ENCODE results near the gene LCLAT1.

Gene LCLAT1

GRCh38 chr2:30516166-30516565 lies 69.1 kb downstream of the LCLAT1 start:
- DNase-seq (ENCODE audit: low read depth) = no peak

GRCh38 chr2:30519796-30520195 lies 72.8 kb downstream of the LCLAT1 start:
- DNase-seq (ENCODE audit: low read depth) = no peak

DNA sequence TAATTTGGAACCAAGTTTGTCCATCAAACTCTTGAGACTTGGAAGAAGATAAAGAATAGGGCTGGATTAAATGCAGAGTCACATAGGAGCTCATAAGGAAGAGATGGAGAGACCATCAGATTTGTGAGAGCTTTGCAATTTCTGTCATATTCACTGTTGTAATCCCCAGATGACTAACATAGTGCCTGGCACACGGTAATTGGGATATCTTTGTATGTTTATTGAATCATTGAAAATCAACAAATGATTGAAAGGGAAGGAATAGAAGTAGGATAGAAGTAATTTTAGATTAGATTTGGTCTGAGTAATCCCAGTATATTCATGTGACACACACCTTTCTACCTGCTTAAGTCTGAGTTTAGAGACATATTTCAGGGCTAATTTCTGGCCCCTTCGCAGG lies 75.4 kb downstream of the LCLAT1 start:
- no peak for DNase-seq (ENCODE audit: low read depth)

DNA sequence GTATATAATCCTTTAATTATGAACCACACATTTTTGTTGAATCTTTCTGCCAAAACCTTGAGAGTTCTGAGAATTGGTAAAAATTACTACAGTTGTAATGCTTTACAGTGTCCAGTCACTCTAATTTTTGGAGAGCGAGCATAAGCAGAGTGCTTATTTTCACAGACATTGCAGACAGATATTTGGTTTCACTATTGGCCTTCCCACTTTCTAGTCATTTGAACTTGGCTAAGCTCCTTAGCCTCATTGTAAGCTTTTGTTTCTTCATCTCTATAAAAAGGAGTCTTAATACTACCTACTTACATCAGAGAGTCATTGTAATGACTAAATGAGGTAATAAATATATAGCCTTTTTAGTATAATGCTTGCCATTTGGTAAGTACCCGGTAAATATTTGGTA lies 80.4 kb downstream of the LCLAT1 start:
- DNase-seq (ENCODE audit: low read depth) = no peak

DNA sequence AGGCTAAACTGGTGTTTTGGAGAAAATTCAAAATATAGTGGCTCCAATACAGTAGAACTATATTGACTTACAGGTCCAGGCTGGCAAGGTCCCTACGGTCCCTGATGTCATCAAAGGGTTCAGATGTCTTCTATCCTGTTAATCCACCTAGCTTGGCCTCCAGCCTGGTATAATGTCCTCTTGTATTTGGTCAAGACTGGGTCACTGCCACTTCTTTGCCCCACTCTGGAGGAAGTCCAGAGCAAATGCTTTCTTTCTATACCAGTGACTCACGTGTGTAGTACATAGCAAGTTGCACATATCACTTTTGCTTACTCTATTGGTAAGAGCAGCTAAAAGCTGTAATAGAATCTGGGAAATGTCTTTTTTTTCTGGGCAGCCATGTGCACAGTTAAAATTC lies 80.8 kb downstream of the LCLAT1 start:
- DNase-seq (ENCODE audit: low read depth) = no peak

DNA sequence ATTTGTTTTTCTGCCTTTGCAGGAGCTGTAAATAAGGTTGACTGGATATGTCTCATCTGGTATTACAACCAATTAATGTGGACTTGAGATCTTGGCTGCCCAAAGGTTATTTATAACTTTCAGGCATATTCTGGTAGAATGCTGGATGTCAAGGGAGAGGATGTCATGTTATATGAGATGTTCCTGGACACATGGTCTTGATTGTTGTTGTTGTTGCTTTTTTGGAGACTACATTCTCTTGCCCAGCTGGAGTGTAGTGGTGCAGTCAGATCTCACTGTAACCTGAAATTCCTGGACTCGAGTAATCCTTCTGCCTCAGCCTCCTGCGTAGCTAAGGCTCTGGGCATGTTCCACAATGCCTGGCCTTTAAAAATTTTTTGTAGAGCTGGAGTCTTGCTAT lies 83.3 kb downstream of the LCLAT1 start:
- DNase-seq (ENCODE audit: low read depth) = no peak

GRCh38 chr2:30541680-30542079 lies 94.6 kb downstream of the LCLAT1 start:
- no peak for DNase-seq (ENCODE audit: low read depth)

DNA sequence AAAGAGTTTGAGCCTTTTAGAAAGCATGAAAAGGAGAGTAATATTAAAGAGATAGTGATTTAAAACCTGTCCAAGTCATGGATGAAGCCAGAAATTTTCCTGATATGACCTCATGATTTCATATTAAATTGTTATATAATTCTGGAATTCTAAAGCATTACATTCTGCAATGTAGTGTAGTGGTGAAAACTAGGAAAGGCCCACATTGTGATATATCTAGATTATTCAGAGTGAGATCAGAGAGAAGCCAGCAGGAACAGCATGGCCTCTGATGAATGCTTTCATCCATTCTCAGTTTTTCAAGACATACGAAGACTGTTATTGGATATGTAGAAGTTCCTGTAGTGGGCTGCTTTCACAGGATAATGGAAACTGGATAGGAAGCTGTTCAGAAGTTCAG lies 98.8 kb downstream of the LCLAT1 start:
- DNase-seq (ENCODE audit: low read depth) = no peak

DNA sequence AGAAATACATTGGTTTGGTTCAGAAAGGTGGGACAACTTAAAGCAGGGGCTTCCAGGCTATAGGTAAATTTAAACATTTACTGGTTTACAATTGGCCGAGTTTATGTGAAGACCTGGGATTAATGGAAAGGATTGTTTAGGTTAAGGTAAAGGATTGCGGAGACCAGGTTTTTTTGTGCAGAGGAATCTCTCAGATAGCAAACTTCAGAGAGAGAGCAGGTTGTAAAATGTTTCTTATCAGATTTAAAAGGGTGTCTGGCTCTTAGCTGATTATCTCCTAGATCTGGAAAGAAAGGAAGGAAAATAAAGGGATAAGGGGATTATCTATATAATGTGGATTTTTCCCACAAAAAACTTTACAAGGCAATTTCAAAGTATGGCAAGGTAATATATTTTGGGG lies 101.3 kb downstream of the LCLAT1 start:
- DNase-seq (ENCODE audit: low read depth) = no peak

- no peak for DNase-seq (ENCODE audit: low read depth)
These were observed 102.0 kb downstream of the LCLAT1 start for GRCh38 chr2:30549096-30549495.

DNA sequence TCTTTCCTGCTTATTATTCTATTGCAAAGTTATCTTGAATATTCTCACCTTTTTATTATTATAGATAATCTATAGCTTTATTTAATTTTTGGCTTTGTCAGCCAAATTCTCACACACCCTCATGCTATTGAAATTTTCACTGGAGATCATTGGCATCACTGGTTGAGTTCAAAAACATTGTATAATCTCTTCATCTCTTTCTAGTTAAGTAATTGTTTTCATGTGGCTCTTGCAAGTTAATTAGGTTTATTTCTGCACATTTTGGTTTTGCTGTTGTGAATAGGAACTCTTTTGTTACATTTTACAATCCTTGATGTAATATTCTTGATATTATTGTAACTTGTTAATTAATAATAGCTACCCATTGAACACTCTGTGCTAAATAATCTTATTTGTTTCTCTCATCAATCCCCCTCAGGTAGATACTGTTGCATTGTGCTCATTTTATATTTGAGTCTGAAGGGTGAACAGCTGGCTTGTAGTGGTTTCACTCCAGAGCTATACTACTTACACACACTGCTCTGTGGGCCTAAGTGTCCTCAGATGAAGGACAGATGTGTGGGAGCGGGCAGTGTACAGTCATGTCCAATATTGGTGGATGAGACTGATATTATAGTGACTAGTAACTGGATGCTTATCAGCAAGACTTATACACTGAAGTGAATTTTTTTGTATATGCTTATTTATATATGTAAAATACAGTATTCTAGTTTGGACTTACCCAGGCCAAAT lies 112.7 kb downstream of the LCLAT1 start:
- no peak for DNase-seq (ENCODE audit: low read depth)

- DNase-seq (ENCODE audit: low read depth) = no peak
These were observed 114.3 kb downstream of the LCLAT1 start for GRCh38 chr2:30561349-30561748.

GRCh38 chr2:30565851-30566358 lies 118.9 kb downstream of the LCLAT1 start:
- DNase-seq (ENCODE audit: low read depth) = no peak

- no peak for DNase-seq (ENCODE audit: low read depth)
These were observed 119.6 kb downstream of the LCLAT1 start for GRCh38 chr2:30566631-30567030.

GRCh38 chr2:30567317-30567716 lies 120.3 kb downstream of the LCLAT1 start:
- no peak for DNase-seq (ENCODE audit: low read depth)

- DNase-seq (ENCODE audit: low read depth) = no peak
These were observed 122.9 kb downstream of the LCLAT1 start for GRCh38 chr2:30569946-30570345.

GRCh38 chr2:30577151-30577550 lies 130.1 kb downstream of the LCLAT1 start:
- DNase-seq (ENCODE audit: low read depth) = no peak

DNA sequence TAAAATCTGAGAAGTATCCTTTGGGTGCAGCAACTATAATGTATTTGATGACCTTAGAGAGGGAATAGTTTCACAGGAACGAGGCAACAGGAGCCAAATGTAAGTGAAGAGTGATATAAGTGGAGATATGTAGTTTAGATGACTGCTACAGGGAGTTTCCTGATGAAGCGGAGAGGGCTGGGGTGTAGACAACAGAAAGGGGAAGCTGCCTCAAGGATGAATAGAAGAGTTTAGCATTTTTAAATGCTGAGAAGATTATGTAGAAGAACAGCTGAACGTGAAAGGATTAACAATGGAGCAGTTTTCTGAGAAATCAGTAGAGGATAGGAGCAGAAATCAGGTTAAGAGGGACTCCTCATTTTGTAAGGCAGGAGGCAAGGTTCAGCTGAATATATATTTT lies 133.3 kb downstream of the LCLAT1 start:
- no peak for DNase-seq (ENCODE audit: low read depth)

- DNase-seq (ENCODE audit: low read depth) = no peak
These were observed 135.5 kb downstream of the LCLAT1 start for GRCh38 chr2:30582521-30582920.

- no peak for DNase-seq (ENCODE audit: low read depth)
These were observed 136.2 kb downstream of the LCLAT1 start for GRCh38 chr2:30583204-30583749.

- DNase-seq (ENCODE audit: low read depth) = no peak
These were observed 137.1 kb downstream of the LCLAT1 start for GRCh38 chr2:30584116-30584515.

GRCh38 chr2:30588994-30589393 lies 141.9 kb downstream of the LCLAT1 start:
- no peak for DNase-seq (ENCODE audit: low read depth)

GRCh38 chr2:30590407-30590806 lies 143.4 kb downstream of the LCLAT1 start:
- DNase-seq (ENCODE audit: low read depth) = no peak

GRCh38 chr2:30591186-30591585 lies 144.1 kb downstream of the LCLAT1 start:
- no peak for DNase-seq (ENCODE audit: low read depth)

Data from activated gamma-delta T cell treated with anti-CD3 and anti-CD28 coated beads, Interleukin-2, amount 50 U/mL, for 16 hours (primary cell).